Panc1 (cell line): ENCODE results near the gene HSP90AB1. TPM values are rescaled to one million over a fixed set of nuclear protein-coding genes. Genes with fewer than 3 reads are reported as not detected.

Source experiments
- ATAC-seq: fragments of 200-7000 bp; cut with Tn5 transposase; 2 replicates; pipeline ENCODE4 v1.9.1; 2020; ENCODE audit warnings: mild to moderate bottlenecking, moderate library complexity
- BruUV-seq: library from RNA; stranded (reverse); fragments of 400-500 nt; replicated peaks from 2 replicates; lab custom pipeline; 2021; lab: Mats Ljungman, UMichigan
- CTCF ChIA-PET: fragments of 300-600 bp; sonication (Branson Sonifier 250); formaldehyde crosslinking; loops from one replicate; lab custom pipeline; 2022; ENCODE audit warnings: antibody characterized with exemption; lab: Charles Lee
- POLR2A ChIA-PET: fragments of 300-600 bp; sonication (Branson Sonifier 250); formaldehyde crosslinking; loops from one replicate; lab custom pipeline; 2022; ENCODE audit warnings: antibody characterized with exemption; lab: Charles Lee
- DNase-seq: peaks from one replicate; pipeline ENCODE4 v3.0.0-alpha.2; 2010; ENCODE audit warnings: low read depth, low spot score
- H3K27ac ChIP-seq: 2 replicates; pipeline ENCODE4 v1.5.1; 2011; ENCODE audit warnings: mild to moderate bottlenecking, low read length, inconsistent platforms
- H3K27me3 ChIP-seq: fragments of 200-500 bp; sonication (Bioruptor generic); 2 replicates; pipeline ENCODE4 v1.6.0; 2014; ENCODE audit warnings: low read length, inconsistent platforms; ENCODE audit not compliant: control insufficient read depth, insufficient read depth
- H3K36me3 ChIP-seq: fragments of 200-500 bp; sonication (Bioruptor generic); 2 replicates; pipeline ENCODE4 v1.5.1; 2014; ENCODE audit warnings: inconsistent platforms, mild to moderate bottlenecking, low read length, moderate library complexity; ENCODE audit not compliant: control insufficient read depth, insufficient read depth
- H3K4me1 ChIP-seq: 2 replicates; pipeline ENCODE4 v1.5.1; 2011; ENCODE audit warnings: inconsistent platforms, mild to moderate bottlenecking, low read length, moderate library complexity; ENCODE audit not compliant: control insufficient read depth, insufficient read depth
- H3K4me3 ChIP-seq, 2 experiments: 2 replicates each; pipeline ENCODE4 v1.5.1; 2011 to 2012; ENCODE audit warnings: low read depth in 2 of 2, low read length in 2 of 2, mild to moderate bottlenecking in 2 of 2, inconsistent platforms in 1 of 2, moderate library complexity in 1 of 2
- H3K9me3 ChIP-seq: fragments of 200-500 bp; sonication (Bioruptor generic); 2 replicates; pipeline ENCODE4 v1.5.1; 2014; ENCODE audit warnings: low read depth, mild to moderate bottlenecking, inconsistent platforms, low read length, moderate library complexity; ENCODE audit not compliant: control insufficient read depth, insufficient read depth
- CTCF ChIP-seq: fragments of 450-650 bp; IDR thresholded peaks from 2 replicates; pipeline ENCODE4 v1.5.1; 2017; ENCODE audit warnings: mild to moderate bottlenecking
- POLR2AphosphoS5 ChIP-seq: IDR thresholded peaks from 2 replicates; pipeline ENCODE4 v1.6.1; 2012; ENCODE audit warnings: mild to moderate bottlenecking, low read depth, low read length, moderate library complexity
- REST ChIP-seq, 2 experiments: IDR thresholded peaks; 2 replicates each; pipeline ENCODE4 v1.6.1; 2011 to 2012; ENCODE audit warnings: low read depth in 2 of 2, control low read depth in 1 of 2, low read length in 1 of 2, mild to moderate bottlenecking in 1 of 2, moderate library complexity in 1 of 2; ENCODE audit not compliant: insufficient read depth in 1 of 2
- SIN3A ChIP-seq: IDR thresholded peaks from 2 replicates; pipeline ENCODE4 v1.6.1; 2012; ENCODE audit warnings: low read depth, mild to moderate bottlenecking, low read length, moderate library complexity, borderline replicate concordance; ENCODE audit not compliant: insufficient read depth
- TCF7L2 ChIP-seq: IDR thresholded peaks from 2 replicates; pipeline ENCODE4 v1.6.1; 2011; ENCODE audit warnings: mild to moderate bottlenecking, low read depth, low read length, inconsistent platforms
- in situ Hi-C: cut with HindIII; loops from 2 replicates; pipeline ENCODE4 v1.10.0; 2016; ENCODE audit warnings: low sequenced_read_pairs, low pct_unique_long_range_greater_than_20kb
- intact Hi-C: fragments of 100-400 bp; cut with micrococcal nuclease; formaldehyde crosslinking; loops from one replicate; pipeline ENCODE4 v1.10.0; 2022; ENCODE audit not compliant: unreplicated experiment
- total RNA-seq: library from RNA; stranded (reverse); gene quantifications from one replicate; pipeline ENCODE4 v1.2.1, GENCODE V29; 2021; ENCODE audit not compliant: unreplicated experiment

Gene HSP90AB1
- total RNA-seq, 1 experiment from 2014 or later = 1,253 TPM

- peaks cover 5% of the 10 kb centered on the region for H3K36me3 ChIP-seq
- intact Hi-C loops = no loop called here
- POLR2A ChIA-PET = no interaction called here
- ATAC-seq (no peak), DNase-seq (no peak)
- peaks cover 42% of the 10 kb centered on the region for H3K4me1 ChIP-seq
- no peaks in the 10 kb centered on the region for H3K9me3 ChIP-seq
- BruUV-seq = no TSS peak
- no peaks in the 10 kb centered on the region for H3K27me3 ChIP-seq
- no peak overlapping the region for H3K27ac ChIP-seq
- TF ChIP-seq CTCF (no peak), TCF7L2 (no peak), REST (IDR thresholded peaks at IDR 0.05; ENCODE audit: insufficient read depth in 1 of 2, low read depth in 2 of 2, low read length in 1 of 2) (no peak), SIN3A (no peak), POLR2AphosphoS5 (no peak)
- in situ Hi-C loops = no loop called here
- H3K4me3 ChIP-seq = no peak overlapping the region
- CTCF ChIA-PET = no interaction called here
Observed at GRCh38 chr6:44260011-44260410, 13.1 kb downstream of the HSP90AB1 start.

- no TSS peak for BruUV-seq
- no peaks in the 10 kb centered on the region for H3K27me3 ChIP-seq
- H3K36me3 ChIP-seq = peaks cover 5% of the 10 kb centered on the region
- H3K4me3 ChIP-seq = no peak overlapping the region
- in situ Hi-C loops (no loop called here), intact Hi-C loops (no loop called here)
- no peak for TF ChIP-seq POLR2AphosphoS5
- no peak for TF ChIP-seq REST (IDR thresholded peaks at IDR 0.05; ENCODE audit: insufficient read depth in 1 of 2, low read depth in 2 of 2, low read length in 1 of 2)
- TF ChIP-seq CTCF = no peak
- no peak for TF ChIP-seq SIN3A
- no peak for TF ChIP-seq TCF7L2
- peaks cover 36% of the 10 kb centered on the region for H3K4me1 ChIP-seq
- ChIA-PET POLR2A (no interaction called here), CTCF (no interaction called here)
- H3K27ac ChIP-seq = no peak overlapping the region
- no peak for ATAC-seq
- DNase-seq = no peak
- H3K9me3 ChIP-seq = no peaks in the 10 kb centered on the region
Observed at GRCh38 chr6:44260451-44261297, 13.8 kb downstream of the HSP90AB1 start.
